Measurements from ENCODE around the gene FAM185A. TPM values are rescaled to one million over a fixed set of nuclear protein-coding genes. Genes with fewer than 3 reads are reported as not detected.

The FAM185A gene
- total and polyA plus RNA-seq, 2 of the 13 experiments (the other 11 are each of a cell fraction or from before 2014, with no cell fraction given) = 5.0 to 11.6 TPM

DNA sequence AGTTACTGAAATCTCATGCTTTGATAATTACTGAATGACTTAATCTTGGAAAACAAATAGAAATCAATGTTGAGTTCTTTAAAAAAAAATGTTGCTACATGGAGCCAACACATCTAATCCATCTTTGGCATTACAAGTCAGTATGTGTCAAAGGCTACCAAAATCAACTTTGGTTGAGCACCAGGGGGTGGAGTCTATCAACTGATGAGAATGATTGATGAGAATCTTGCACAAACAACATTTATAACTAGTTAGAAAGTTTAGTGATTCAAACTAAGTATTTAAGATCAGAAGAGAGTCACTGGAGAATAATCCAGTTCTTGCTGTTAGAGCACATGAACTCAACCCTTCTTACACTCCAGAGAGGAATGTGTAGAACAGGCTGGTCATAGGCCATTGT is 93.5 kb downstream of the FAM185A start (continued):
- TF ChIP-seq, protein P1, sequence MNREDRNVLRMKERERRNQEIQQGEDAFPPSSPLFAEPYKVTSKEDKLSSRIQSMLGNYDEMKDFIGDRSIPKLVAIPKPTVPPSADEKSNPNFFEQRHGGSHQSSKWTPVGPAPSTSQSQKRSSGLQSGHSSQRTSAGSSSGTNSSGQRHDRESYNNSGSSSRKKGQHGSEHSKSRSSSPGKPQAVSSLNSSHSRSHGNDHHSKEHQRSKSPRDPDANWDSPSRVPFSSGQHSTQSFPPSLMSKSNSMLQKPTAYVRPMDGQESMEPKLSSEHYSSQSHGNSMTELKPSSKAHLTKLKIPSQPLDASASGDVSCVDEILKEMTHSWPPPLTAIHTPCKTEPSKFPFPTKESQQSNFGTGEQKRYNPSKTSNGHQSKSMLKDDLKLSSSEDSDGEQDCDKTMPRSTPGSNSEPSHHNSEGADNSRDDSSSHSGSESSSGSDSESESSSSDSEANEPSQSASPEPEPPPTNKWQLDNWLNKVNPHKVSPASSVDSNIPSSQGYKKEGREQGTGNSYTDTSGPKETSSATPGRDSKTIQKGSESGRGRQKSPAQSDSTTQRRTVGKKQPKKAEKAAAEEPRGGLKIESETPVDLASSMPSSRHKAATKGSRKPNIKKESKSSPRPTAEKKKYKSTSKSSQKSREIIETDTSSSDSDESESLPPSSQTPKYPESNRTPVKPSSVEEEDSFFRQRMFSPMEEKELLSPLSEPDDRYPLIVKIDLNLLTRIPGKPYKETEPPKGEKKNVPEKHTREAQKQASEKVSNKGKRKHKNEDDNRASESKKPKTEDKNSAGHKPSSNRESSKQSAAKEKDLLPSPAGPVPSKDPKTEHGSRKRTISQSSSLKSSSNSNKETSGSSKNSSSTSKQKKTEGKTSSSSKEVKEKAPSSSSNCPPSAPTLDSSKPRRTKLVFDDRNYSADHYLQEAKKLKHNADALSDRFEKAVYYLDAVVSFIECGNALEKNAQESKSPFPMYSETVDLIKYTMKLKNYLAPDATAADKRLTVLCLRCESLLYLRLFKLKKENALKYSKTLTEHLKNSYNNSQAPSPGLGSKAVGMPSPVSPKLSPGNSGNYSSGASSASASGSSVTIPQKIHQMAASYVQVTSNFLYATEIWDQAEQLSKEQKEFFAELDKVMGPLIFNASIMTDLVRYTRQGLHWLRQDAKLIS (CRISPR knock-in tag; IDR thresholded peaks at IDR 0.05) = no peak
- TF ChIP-seq ESRRA (CRISPR knock-in tag; IDR thresholded peaks at IDR 0.05; ENCODE audit: low read depth) (no peak), ARID4A (CRISPR knock-in tag; IDR thresholded peaks at IDR 0.05; ENCODE audit: borderline replicate concordance) (no peak), DR1 (CRISPR knock-in tag; IDR thresholded peaks at IDR 0.05) (no peak)
- TF ChIP-seq, protein P2, sequence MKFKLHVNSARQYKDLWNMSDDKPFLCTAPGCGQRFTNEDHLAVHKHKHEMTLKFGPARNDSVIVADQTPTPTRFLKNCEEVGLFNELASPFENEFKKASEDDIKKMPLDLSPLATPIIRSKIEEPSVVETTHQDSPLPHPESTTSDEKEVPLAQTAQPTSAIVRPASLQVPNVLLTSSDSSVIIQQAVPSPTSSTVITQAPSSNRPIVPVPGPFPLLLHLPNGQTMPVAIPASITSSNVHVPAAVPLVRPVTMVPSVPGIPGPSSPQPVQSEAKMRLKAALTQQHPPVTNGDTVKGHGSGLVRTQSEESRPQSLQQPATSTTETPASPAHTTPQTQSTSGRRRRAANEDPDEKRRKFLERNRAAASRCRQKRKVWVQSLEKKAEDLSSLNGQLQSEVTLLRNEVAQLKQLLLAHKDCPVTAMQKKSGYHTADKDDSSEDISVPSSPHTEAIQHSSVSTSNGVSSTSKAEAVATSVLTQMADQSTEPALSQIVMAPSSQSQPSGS (CRISPR knock-in tag; IDR thresholded peaks at IDR 0.05) = no peak

Measured in HepG2 (cell line).